OCI-LY3 (cell line): Measurements from ENCODE around the gene TMEM161B.
"Not testable (repeated sequence)": the region's sequence is repeated elsewhere in the genome, so short reads cannot be mapped to it uniquely, and the experiment has no call there.

Experiments
- H2AFZ ChIP-seq: fragments of 200-600, 300-600 bp; shearing (Covaris generic); 2 replicates; pipeline ENCODE4 v1.6.0; 2014; ENCODE audit warnings: antibody characterized with exemption, low read depth, low read length
- H3K27ac ChIP-seq: fragments of 200-600, 300-600 bp; sonication (generic); 2 replicates; pipeline ENCODE4 v1.5.1; 2014; ENCODE audit warnings: mild to moderate bottlenecking, low read length, moderate library complexity, mixed read lengths
- H3K27me3 ChIP-seq: fragments of 200-600, 300-600 bp; sonication (generic); 2 replicates; pipeline ENCODE4 v1.6.1; 2014; ENCODE audit warnings: low read depth, low read length, mixed read lengths
- H3K36me3 ChIP-seq: fragments of 200-600, 300-600 bp; sonication (generic); replicated peaks from 2 replicates; pipeline ENCODE3; 2014; ENCODE audit warnings: low read depth, low read length, mixed read lengths
- H3K4me1 ChIP-seq: fragments of 300-600, 200-600 bp; sonication (generic); 2 replicates; pipeline ENCODE4 v1.6.1; 2014; ENCODE audit warnings: low read length, mixed read lengths
- H3K4me2 ChIP-seq: fragments of 200-600, 300-600 bp; sonication (generic); 2 replicates; pipeline ENCODE4 v1.6.1; 2014; ENCODE audit warnings: low read length, mixed read lengths
- H3K4me3 ChIP-seq: fragments of 300-600, 200-600 bp; sonication (generic); 2 replicates; pipeline ENCODE4 v1.5.1; 2014; ENCODE audit warnings: antibody characterized with exemption, mild to moderate bottlenecking, low read length, moderate library complexity
- H3K79me2 ChIP-seq: fragments of 300-600, 200-600 bp; shearing (Covaris generic); 2 replicates; pipeline ENCODE4 v1.6.1; 2014; ENCODE audit warnings: mild to moderate bottlenecking, low read length, mixed read lengths
- H3K9ac ChIP-seq: fragments of 300-600, 200-600 bp; shearing (Covaris generic); 2 replicates; pipeline ENCODE4 v1.6.0; 2014; ENCODE audit warnings: mild to moderate bottlenecking, low read length, moderate library complexity
- H3K9me3 ChIP-seq: fragments of 200-600, 300-600 bp; shearing (Covaris generic); 2 replicates; pipeline ENCODE4 v1.6.1; 2014; ENCODE audit warnings: low read length, mixed read lengths; ENCODE audit not compliant: insufficient read depth
- H4K20me1 ChIP-seq: fragments of 200-600, 300-600 bp; sonication (generic); 2 replicates; pipeline ENCODE4 v1.6.1; 2016; ENCODE audit warnings: low read length, mixed read lengths; ENCODE audit not compliant: insufficient read depth
- EZH2phosphoT487 ChIP-seq: fragments of 200-600 bp; shearing (Covaris generic); IDR thresholded peaks from 2 replicates; pipeline ENCODE4 v1.6.1; 2018; ENCODE audit warnings: antibody characterized with exemption, mixed run types, low read depth
- TF ChIP-seq, protein P1 (sequence below): fragments of 200-600, 300-600 bp; sonication (generic); IDR thresholded peaks from 2 replicates; pipeline ENCODE4 v1.5.1; 2014; ENCODE audit warnings: antibody characterized with exemption, low read length, low read depth

The TMEM161B gene

GRCh38 chr5:88245893-88246244 is 22.8 kb downstream of the TMEM161B start:
- no peak overlapping the region for H3K27ac ChIP-seq

DNA sequence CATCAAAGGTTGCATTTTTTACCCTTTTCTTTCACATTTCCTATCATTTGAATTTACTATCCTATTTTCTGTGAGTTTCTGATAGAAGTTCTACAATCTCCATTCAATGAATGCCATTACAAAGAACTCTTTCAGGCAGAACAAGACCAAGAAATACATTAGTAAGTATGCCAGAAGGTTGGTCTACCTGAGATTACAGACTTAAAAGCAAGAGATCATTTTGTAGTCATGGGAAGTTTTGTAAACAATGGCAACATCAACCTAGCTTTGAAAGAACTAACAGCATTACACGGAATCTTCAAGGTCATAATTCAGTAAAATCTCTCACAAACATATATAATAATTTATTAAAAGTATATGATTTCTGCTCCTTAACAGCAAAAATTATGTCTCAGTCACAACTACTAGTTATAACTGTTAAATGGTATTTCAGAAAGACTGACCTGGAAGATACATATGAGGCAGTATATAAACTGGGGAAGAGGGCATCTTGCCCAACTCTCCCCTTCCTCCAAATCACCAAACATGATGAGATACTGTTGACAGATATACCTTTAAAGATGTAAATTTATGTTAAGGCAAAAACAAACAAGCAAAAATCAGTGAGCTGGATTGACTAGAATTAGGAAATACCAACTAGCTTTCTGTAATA is 23.3 kb downstream of the TMEM161B start:
- H3K4me1 ChIP-seq: peaks cover 1% of the 10 kb centered on the region
- no peaks in the 10 kb centered on the region for H3K27me3 ChIP-seq
- TF ChIP-seq EZH2phosphoT487: no peak
- TF ChIP-seq, protein P1, sequence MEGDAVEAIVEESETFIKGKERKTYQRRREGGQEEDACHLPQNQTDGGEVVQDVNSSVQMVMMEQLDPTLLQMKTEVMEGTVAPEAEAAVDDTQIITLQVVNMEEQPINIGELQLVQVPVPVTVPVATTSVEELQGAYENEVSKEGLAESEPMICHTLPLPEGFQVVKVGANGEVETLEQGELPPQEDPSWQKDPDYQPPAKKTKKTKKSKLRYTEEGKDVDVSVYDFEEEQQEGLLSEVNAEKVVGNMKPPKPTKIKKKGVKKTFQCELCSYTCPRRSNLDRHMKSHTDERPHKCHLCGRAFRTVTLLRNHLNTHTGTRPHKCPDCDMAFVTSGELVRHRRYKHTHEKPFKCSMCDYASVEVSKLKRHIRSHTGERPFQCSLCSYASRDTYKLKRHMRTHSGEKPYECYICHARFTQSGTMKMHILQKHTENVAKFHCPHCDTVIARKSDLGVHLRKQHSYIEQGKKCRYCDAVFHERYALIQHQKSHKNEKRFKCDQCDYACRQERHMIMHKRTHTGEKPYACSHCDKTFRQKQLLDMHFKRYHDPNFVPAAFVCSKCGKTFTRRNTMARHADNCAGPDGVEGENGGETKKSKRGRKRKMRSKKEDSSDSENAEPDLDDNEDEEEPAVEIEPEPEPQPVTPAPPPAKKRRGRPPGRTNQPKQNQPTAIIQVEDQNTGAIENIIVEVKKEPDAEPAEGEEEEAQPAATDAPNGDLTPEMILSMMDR: no peak
- H2AFZ ChIP-seq: no peak overlapping the region
- H3K4me3 ChIP-seq: no peak overlapping the region
- no peak overlapping the region for H3K9ac ChIP-seq
- H3K9me3 ChIP-seq: no peaks in the 10 kb centered on the region
- peaks cover 5% of the 10 kb centered on the region; the same call in 1 of the 2 replicates for H4K20me1 ChIP-seq
- peaks cover 60% of the 10 kb centered on the region for H3K79me2 ChIP-seq
- H3K36me3 ChIP-seq: no peaks in the 10 kb centered on the region
- H3K4me2 ChIP-seq: no peak overlapping the region
- no peak overlapping the region for H3K27ac ChIP-seq

More at GRCh38 chr5:88245893-88246244, 22.8 kb downstream of the TMEM161B start:
- Histone ChIP-seq H3K9ac (no peak overlapping the region), H3K36me3 (no peaks in the 10 kb centered on the region), H3K27me3 (no peaks in the 10 kb centered on the region), H3K4me1 (peaks cover 6% of the 10 kb centered on the region), H2AFZ (no peak overlapping the region), H3K79me2 (peaks cover 65% of the 10 kb centered on the region), H3K4me2 (no peak overlapping the region), H3K4me3 (no peak overlapping the region), H3K9me3 (no peaks in the 10 kb centered on the region), H4K20me1 (peaks cover 5% of the 10 kb centered on the region; the same call in 1 of the 2 replicates)
- TF ChIP-seq, protein P1: no peak
- TF ChIP-seq EZH2phosphoT487: no peak

DNA sequence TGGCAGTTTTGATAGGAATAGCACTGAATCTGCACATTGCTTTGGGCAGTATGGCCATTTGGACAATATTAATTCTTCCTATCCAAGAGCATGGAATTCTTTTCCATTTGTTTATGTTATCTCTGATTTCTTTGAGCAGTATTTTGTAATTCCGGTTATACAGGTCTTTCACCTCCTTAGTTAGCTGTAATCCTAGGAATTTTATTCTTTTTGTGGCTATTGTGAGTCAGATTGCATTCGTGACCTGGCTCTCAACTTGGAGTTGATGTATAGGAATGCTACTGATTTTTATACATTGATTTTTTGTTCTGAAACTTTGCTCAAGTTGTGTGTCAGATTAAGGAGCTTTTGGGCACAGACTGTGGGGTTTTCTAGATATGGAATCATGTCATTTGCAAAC is 24.0 kb downstream of the TMEM161B start:
- Histone ChIP-seq H3K36me3 (no peaks in the 10 kb centered on the region), H3K4me2 (no peak overlapping the region), H4K20me1 (peaks cover 5% of the 10 kb centered on the region; the same call in 1 of the 2 replicates), H3K79me2 (peaks cover 53% of the 10 kb centered on the region), H3K27ac (no peak overlapping the region), H3K27me3 (no peaks in the 10 kb centered on the region), H3K9me3 (no peaks in the 10 kb centered on the region), H3K4me3 (no peak overlapping the region), H3K4me1 (no peaks in the 10 kb centered on the region), H2AFZ (no peak overlapping the region), H3K9ac (no peak overlapping the region)
- TF ChIP-seq EZH2phosphoT487: no peak
- TF ChIP-seq, protein P1: no peak

- H3K4me1 ChIP-seq, H3K9ac ChIP-seq: not testable (repeated sequence)
Measured at GRCh38 chr5:88243493-88243892, 25.2 kb downstream of the TMEM161B start.

More at GRCh38 chr5:88243493-88243892, 25.2 kb downstream of the TMEM161B start:
- not testable (repeated sequence) for H4K20me1 ChIP-seq, H3K27ac ChIP-seq, H3K36me3 ChIP-seq, H3K27me3 ChIP-seq, H2AFZ ChIP-seq, H3K9me3 ChIP-seq, H3K4me3 ChIP-seq, H3K4me2 ChIP-seq
- H3K79me2 ChIP-seq: peaks cover 41% of the 10 kb centered on the region
